ENCODE measurements around the gene THSD7A.

Gene THSD7A

GRCh38 chr7:11591943-11592342 lies 240.1 kb downstream of the THSD7A start:
- DNase-seq (ENCODE audit: extremely low read depth in 1 of 2, low read depth in 1 of 2) = no peak

- DNase-seq (ENCODE audit: extremely low read depth in 1 of 2, low read depth in 1 of 2) = no peak
Observed at GRCh38 chr7:11591055-11591633, 240.9 kb downstream of the THSD7A start.

- no peak for DNase-seq (ENCODE audit: extremely low read depth in 1 of 2, low read depth in 1 of 2)
Observed at GRCh38 chr7:11589251-11589650, 242.7 kb downstream of the THSD7A start.

GRCh38 chr7:11587814-11588213 lies 244.2 kb downstream of the THSD7A start:
- no peak for DNase-seq (ENCODE audit: extremely low read depth in 1 of 2, low read depth in 1 of 2)

- no peak for DNase-seq (ENCODE audit: extremely low read depth in 1 of 2, low read depth in 1 of 2)
Observed at GRCh38 chr7:11587048-11587447, 244.9 kb downstream of the THSD7A start.

- no peak for DNase-seq (ENCODE audit: extremely low read depth in 1 of 2, low read depth in 1 of 2)
Observed at GRCh38 chr7:11584406-11585031, 247.5 kb downstream of the THSD7A start.

- DNase-seq (ENCODE audit: extremely low read depth in 1 of 2, low read depth in 1 of 2) = no peak
Observed at GRCh38 chr7:11579141-11579540, 252.9 kb downstream of the THSD7A start.

GRCh38 chr7:11576310-11576709 lies 255.7 kb downstream of the THSD7A start:
- DNase-seq (ENCODE audit: extremely low read depth in 1 of 2, low read depth in 1 of 2) = no peak

- DNase-seq (ENCODE audit: extremely low read depth in 1 of 2, low read depth in 1 of 2) = no peak
Observed at GRCh38 chr7:11573128-11573750, 258.8 kb downstream of the THSD7A start.

- DNase-seq (ENCODE audit: extremely low read depth in 1 of 2, low read depth in 1 of 2) = no peak
Observed at GRCh38 chr7:11570922-11571550, 261.0 kb downstream of the THSD7A start.

- no peak for DNase-seq (ENCODE audit: extremely low read depth in 1 of 2, low read depth in 1 of 2)
Observed at GRCh38 chr7:11570205-11570604, 261.8 kb downstream of the THSD7A start.

- no peak for DNase-seq (ENCODE audit: extremely low read depth in 1 of 2, low read depth in 1 of 2)
Observed at GRCh38 chr7:11567571-11567970, 264.4 kb downstream of the THSD7A start.

- no peak for DNase-seq (ENCODE audit: extremely low read depth in 1 of 2, low read depth in 1 of 2)
Observed at GRCh38 chr7:11557627-11558026, 274.4 kb downstream of the THSD7A start.

GRCh38 chr7:11552676-11553296 lies 279.2 kb downstream of the THSD7A start:
- DNase-seq (ENCODE audit: extremely low read depth in 1 of 2, low read depth in 1 of 2) = no peak

GRCh38 chr7:11551470-11551869 lies 280.5 kb downstream of the THSD7A start:
- no peak for DNase-seq (ENCODE audit: extremely low read depth in 1 of 2, low read depth in 1 of 2)

- DNase-seq (ENCODE audit: extremely low read depth in 1 of 2, low read depth in 1 of 2) = no peak
Observed at GRCh38 chr7:11548532-11548931, 283.5 kb downstream of the THSD7A start.

- no peak for DNase-seq (ENCODE audit: extremely low read depth in 1 of 2, low read depth in 1 of 2)
Observed at GRCh38 chr7:11541330-11541729, 290.7 kb downstream of the THSD7A start.

GRCh38 chr7:11540271-11540761 lies 291.7 kb downstream of the THSD7A start:
- no peak for DNase-seq (ENCODE audit: extremely low read depth in 1 of 2, low read depth in 1 of 2)

GRCh38 chr7:11539853-11540252 lies 292.1 kb downstream of the THSD7A start:
- no peak for DNase-seq (ENCODE audit: extremely low read depth in 1 of 2, low read depth in 1 of 2)

- no peak for DNase-seq (ENCODE audit: extremely low read depth in 1 of 2, low read depth in 1 of 2)
Observed at GRCh38 chr7:11538751-11539299, 293.2 kb downstream of the THSD7A start.

GRCh38 chr7:11533229-11533820 lies 298.7 kb downstream of the THSD7A start:
- no peak for DNase-seq (ENCODE audit: extremely low read depth in 1 of 2, low read depth in 1 of 2)
